Measurements from ENCODE around the gene HASPIN. TPM values are rescaled to one million over a fixed set of nuclear protein-coding genes. Genes with fewer than 3 reads are reported as not detected.

The HASPIN gene
- 2.3 TPM for total RNA-seq

GRCh38 chr17:3723556-3724377 is at the start of gene HASPIN:
HASPIN (plus strand) TSS chr17:3723903; CDS start chr17:3723936, 33 bp downstream.
- DNase-seq, result peak; percentile 98

GRCh38 chr17:3675886-3676285 is 47.8 kb upstream of the HASPIN start:
- no peak for DNase-seq

GRCh38 chr17:3678095-3678820 is 45.4 kb upstream of the HASPIN start:
- no peak for DNase-seq

GRCh38 chr17:3678821-3679530 is 44.7 kb upstream of the HASPIN start:
- no peak for DNase-seq

- no peak for DNase-seq
Observed at GRCh38 chr17:3679531-3680126, 44.1 kb upstream of the HASPIN start.

- no peak for DNase-seq
Observed at GRCh38 chr17:3681057-3681456, 42.6 kb upstream of the HASPIN start.

GRCh38 chr17:3681565-3681964 is 42.1 kb upstream of the HASPIN start:
- no peak for DNase-seq

- no peak for DNase-seq
Observed at GRCh38 chr17:3682033-3682432, 41.7 kb upstream of the HASPIN start.

GRCh38 chr17:3683054-3683511 is 40.6 kb upstream of the HASPIN start:
- no peak for DNase-seq

- no peak for DNase-seq
Observed at GRCh38 chr17:3685174-3685573, 38.5 kb upstream of the HASPIN start.

GRCh38 chr17:3688027-3688553 is 35.6 kb upstream of the HASPIN start:
- DNase-seq, result no peak

- DNase-seq, result no peak
Observed at GRCh38 chr17:3688852-3689261, 34.8 kb upstream of the HASPIN start.

- no peak for DNase-seq
Observed at GRCh38 chr17:3689262-3690093, 34.2 kb upstream of the HASPIN start.

GRCh38 chr17:3690094-3690715 is 33.5 kb upstream of the HASPIN start:
- no peak for DNase-seq

GRCh38 chr17:3691617-3692067 is 32.1 kb upstream of the HASPIN start:
- no peak for DNase-seq

GRCh38 chr17:3692346-3692745 is 31.4 kb upstream of the HASPIN start:
- no peak for DNase-seq

- DNase-seq, result no peak
Observed at GRCh38 chr17:3693141-3693540, 30.6 kb upstream of the HASPIN start.

GRCh38 chr17:3693829-3694231 is 29.9 kb upstream of the HASPIN start:
- no peak for DNase-seq

GRCh38 chr17:3695129-3695722 is 28.5 kb upstream of the HASPIN start:
- DNase-seq, result peak; percentile 83

GRCh38 chr17:3695723-3696411 is 27.8 kb upstream of the HASPIN start, which contains the start of gene P2RX5:
P2RX5 (minus strand) TSS chr17:3696155; CDS start chr17:3696005, 150 bp downstream.
- DNase-seq, result no peak

Data from tongue (tissue), 2 donors.